ENCODE measurements around the gene SAMD14. TPM values are rescaled to one million over a fixed set of nuclear protein-coding genes. Genes with fewer than 3 reads are reported as not detected.
"Not testable (repeated sequence)": the region's sequence is repeated elsewhere in the genome, so short reads cannot be mapped to it uniquely, and the experiment has no call there.

The SAMD14 gene
- total RNA-seq, 6 experiments from 2014 or later, result 0.50 to 3.8 (median 0.77) TPM; not detected in 1

GRCh38 chr17:50062293-50063243, 67.4 kb downstream of the SAMD14 start:
- H3K4me3 ChIP-seq, result no peak overlapping the region
- ATAC-seq, result peak in 2 of 4 donors; percentile 22 to 34
- DNase-seq, result peak in 1 of 3 donors; percentile 49
- WGBS (ENCODE audit: insufficient coverage, low coverage, low lambda C conversion rate, missing lambda C conversion rate), result 50% methylated on average over 1 of the region's 10 CpGs
- H3K36me3 ChIP-seq, result no peaks in the 10 kb centered on the region
- peaks cover 0 to 3% (median 0%) of the 10 kb centered on the region in 4 donors for H3K4me1 ChIP-seq
- H3K9me3 ChIP-seq, result no peaks in the 10 kb centered on the region
- no peaks in the 10 kb centered on the region for H3K27me3 ChIP-seq
- H3K27ac ChIP-seq, result no peak overlapping the region
- intact Hi-C loops (cut with DNase I), result no loop called here
- TF ChIP-seq POLR2A (IDR thresholded peaks at IDR 0.05) (no peak), CTCF (IDR thresholded peaks at IDR 0.05) (no peak)

- H3K4me1 ChIP-seq; H3K9me3 ChIP-seq; intact Hi-C loops (cut with DNase I); ATAC-seq; H3K36me3 ChIP-seq; H3K4me3 ChIP-seq; H3K27me3 ChIP-seq; H3K27ac ChIP-seq: not testable (repeated sequence)
- peak in 1 of 3 donors; percentile 32 for DNase-seq
- WGBS (ENCODE audit: insufficient coverage, low coverage, low lambda C conversion rate, missing lambda C conversion rate), result 94% methylated on average over 10 of the region's 10 CpGs
These were observed 68.3 kb downstream of the SAMD14 start for GRCh38 chr17:50061713-50062045.

- no CpG with 5 or more reads among the region's 9 CpGs for WGBS (ENCODE audit: insufficient coverage, low coverage, low lambda C conversion rate, missing lambda C conversion rate)
- Histone ChIP-seq H3K27me3 (no peaks in the 10 kb centered on the region), H3K36me3 (no peaks in the 10 kb centered on the region), H3K27ac (no peak overlapping the region), H3K9me3 (no peaks in the 10 kb centered on the region), H3K4me1 (peaks cover 0 to 8% (median 0%) of the 10 kb centered on the region in 4 donors), H3K4me3 (no peak overlapping the region)
- peak in 1 of 4 donors; percentile 20 for ATAC-seq
- TF ChIP-seq POLR2A (IDR thresholded peaks at IDR 0.05) (no peak), CTCF (IDR thresholded peaks at IDR 0.05) (no peak)
- intact Hi-C loops (cut with DNase I), result no loop called here
- DNase-seq, result peak in 2 of 3 donors; percentile 51 to 60
These were observed 68.8 kb downstream of the SAMD14 start for GRCh38 chr17:50060951-50061712.

Other genes with a start within 250 kb of the SAMD14 start
- not detected for gene DLX4, start 161.0 kb downstream of the SAMD14 start, total RNA-seq
- not detected for gene DLX3, start 134.9 kb downstream of the SAMD14 start, total RNA-seq
- gene ITGA3, start 74.0 kb downstream of the SAMD14 start, total RNA-seq, result 1 to 10 TPM; 1.4 to 3.7 (median 2.4) TPM
- 10 to 100 TPM; 25.0 to 58.0 (median 44.8) TPM for gene PDK2, start 34.8 kb downstream of the SAMD14 start, total RNA-seq
- 10 to 100 TPM in 5 of 6 experiments, 1 to 10 TPM in 1; 9.9 to 18.1 (median 12.0) TPM for gene PPP1R9B, start 20.5 kb upstream of the SAMD14 start, total RNA-seq
- 1 to 10 TPM in 4 of 6 experiments, under 1 TPM in 2; 0.48 to 2.8 (median 1.6) TPM for gene SGCA, start 35.8 kb upstream of the SAMD14 start, total RNA-seq
- gene COL1A1, start 71.5 kb upstream of the SAMD14 start, total RNA-seq, result 100 to 1,000 TPM in 1 of 6 experiments, 10 to 100 TPM in 4, 1 to 10 TPM in 1; 9.3 to 109 (median 34.7) TPM
- 10 to 100 TPM in 1 of 6 experiments, 1 to 10 TPM in 5; 1.5 to 20.0 (median 8.7) TPM for gene TMEM92, start 144.3 kb upstream of the SAMD14 start, total RNA-seq
- 10 to 100 TPM in 3 of 6 experiments, 1 to 10 TPM in 3; 7.0 to 13.8 (median 9.4) TPM for gene XYLT2, start 216.0 kb upstream of the SAMD14 start, total RNA-seq
- 10 to 100 TPM; 34.3 to 69.4 (median 38.6) TPM for gene MRPL27, start 243.0 kb upstream of the SAMD14 start, total RNA-seq
- 1 to 10 TPM in 1 of 6 experiments, under 1 TPM in 3, not detected in 2; 0.12 to 1.3 (median 0.66) TPM for gene EME1, start 243.1 kb upstream of the SAMD14 start, total RNA-seq

Measured in right lobe of liver (tissue), 6 donors.